ENCODE results near the gene ANKDD1B.

Gene ANKDD1B

DNA sequence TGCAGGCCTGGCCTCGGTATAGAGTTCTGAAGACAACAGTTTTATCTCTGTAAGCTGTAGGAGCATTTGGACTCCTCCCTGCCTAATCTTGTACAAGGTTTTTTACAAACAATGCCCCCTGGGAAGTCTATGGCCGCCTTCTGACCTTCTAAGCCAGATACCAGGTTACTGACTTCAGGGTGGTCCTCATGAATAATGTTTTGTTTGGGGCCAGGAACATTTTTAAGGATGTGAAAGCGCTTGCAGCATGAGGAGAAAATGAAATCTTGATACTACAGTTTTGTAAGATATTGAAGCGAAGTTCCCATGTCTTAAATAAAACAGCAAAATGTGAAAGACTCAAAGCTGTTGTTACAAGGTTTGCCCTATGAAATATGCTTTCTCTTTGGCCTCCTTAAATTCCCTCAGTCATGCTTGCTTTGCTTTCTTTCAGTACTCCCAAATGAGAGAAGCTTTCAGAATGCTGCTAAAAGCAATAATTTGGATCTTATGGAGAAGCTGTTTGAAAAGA lies 5.2 kb downstream of the ANKDD1B start:
- no peak for DNase-seq (ENCODE audit: low spot score)

GRCh38 chr5:75616971-75617621 lies 5.8 kb downstream of the ANKDD1B start:
- DNase-seq (ENCODE audit: low spot score) = no peak

- no peak for DNase-seq (ENCODE audit: low spot score)
These were observed 6.6 kb downstream of the ANKDD1B start for GRCh38 chr5:75617736-75618352.

GRCh38 chr5:75620184-75620959 lies 9.1 kb downstream of the ANKDD1B start:
- DNase-seq (ENCODE audit: low spot score) = no peak

DNA sequence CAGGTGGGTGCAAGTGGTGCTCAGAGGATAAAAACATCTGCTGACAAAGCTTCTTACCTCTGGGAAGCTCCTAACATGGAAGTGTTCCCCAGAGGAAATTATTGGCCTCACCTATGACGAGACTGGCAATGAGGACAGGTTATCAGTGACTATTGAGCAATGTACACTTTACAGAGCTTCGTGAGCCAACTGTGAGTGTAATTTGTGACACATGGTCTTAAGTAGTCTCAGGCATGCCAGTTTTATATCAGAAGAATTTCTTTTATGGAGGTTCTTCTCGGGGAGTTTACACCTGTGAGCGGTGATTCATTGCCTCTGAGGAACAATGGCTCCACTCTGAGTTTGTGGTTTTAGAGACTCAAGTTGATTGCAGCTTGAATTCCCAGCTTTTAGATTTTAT lies 11.3 kb downstream of the ANKDD1B start:
- DNase-seq (ENCODE audit: low spot score) = no peak

DNA sequence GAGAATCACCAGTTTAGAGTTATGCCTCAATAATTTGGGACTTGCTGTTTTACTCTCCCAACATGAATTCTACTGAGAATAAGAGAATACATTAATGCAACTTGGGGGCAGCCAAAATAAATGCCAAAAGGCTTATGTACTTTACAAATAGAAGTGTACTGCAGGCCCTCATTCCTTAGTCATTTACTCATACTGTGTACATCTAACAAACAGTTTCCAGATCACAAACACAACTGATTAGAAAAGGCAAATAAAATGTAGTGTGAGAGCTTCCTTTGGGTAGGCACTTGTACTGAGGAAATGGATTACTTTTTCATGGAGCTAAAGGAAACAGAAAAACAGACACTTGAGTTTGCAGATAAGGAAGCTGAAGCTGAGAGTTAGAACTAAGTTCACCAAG lies 12.6 kb downstream of the ANKDD1B start:
- no peak for DNase-seq (ENCODE audit: low spot score)

GRCh38 chr5:75626959-75627358 lies 15.7 kb downstream of the ANKDD1B start:
- DNase-seq (ENCODE audit: low spot score) = no peak

DNA sequence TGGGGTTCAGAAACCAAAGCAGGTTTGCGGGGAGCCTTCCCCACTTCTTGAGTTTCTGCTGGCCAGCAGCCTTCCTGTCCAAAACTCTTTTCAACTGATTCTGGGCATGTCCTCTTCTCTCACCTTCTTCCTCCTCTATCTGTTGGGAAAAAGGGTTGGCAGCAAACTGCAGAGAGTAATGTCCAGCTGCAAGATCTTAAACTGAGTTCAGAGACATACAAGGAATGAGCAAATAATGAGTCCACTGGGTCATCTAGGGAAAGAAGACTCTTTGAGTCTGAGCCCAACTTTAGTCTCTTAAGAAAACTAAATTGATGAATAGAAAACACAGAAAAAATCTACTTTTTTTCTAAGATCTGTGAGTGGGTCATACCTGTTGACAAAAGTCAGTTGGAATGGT lies 16.5 kb downstream of the ANKDD1B start:
- no peak for DNase-seq (ENCODE audit: low spot score)

GRCh38 chr5:75630875-75631274 lies 19.6 kb downstream of the ANKDD1B start:
- no peak for DNase-seq (ENCODE audit: low spot score)

- no peak for DNase-seq (ENCODE audit: low spot score)
These were observed 21.1 kb downstream of the ANKDD1B start for GRCh38 chr5:75632321-75632720.

- DNase-seq (ENCODE audit: low spot score) = no peak
These were observed 26.7 kb downstream of the ANKDD1B start for GRCh38 chr5:75637949-75638348.

GRCh38 chr5:75639535-75640311 lies 28.5 kb downstream of the ANKDD1B start:
- no peak for DNase-seq (ENCODE audit: low spot score)

DNA sequence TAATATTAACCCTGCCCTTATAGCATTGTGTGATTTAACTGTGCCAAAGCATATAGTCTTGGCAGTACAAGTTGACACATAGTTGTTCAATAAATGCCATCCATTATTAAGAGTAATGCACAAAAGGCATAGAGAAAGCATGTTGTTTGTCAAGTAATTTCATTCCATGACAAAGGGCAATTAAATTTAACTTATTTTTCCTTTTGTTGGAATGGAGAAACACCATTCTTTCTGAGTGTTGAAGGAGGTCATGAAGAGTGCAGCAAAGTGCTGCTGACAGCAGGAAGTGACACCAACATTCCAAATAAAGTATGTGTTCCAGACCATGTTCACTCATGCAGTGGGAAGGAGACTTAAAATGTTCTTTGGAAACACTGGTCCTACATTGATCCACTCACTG lies 29.1 kb downstream of the ANKDD1B start:
- DNase-seq (ENCODE audit: low spot score) = no peak

DNA sequence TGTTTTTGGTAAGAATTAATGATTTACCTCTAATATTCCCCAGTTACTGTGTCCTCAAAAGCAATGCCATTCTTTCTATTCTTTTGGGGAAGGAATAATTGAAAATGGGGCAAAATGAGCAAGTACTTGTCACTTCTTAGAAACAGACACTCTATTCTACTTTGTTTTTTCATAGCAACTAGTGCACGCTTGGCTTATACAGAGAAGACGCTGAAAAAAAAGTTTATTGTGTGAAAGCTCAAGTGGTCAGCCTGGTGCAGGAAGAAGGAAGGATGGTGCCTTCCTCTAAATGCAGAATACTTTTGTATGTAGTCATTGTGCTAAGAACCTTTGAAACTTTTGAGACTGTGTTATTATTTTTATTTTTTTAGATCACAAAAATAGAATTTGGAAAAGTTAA lies 29.6 kb downstream of the ANKDD1B start:
- DNase-seq (ENCODE audit: low spot score) = no peak

- peak; percentile 15 for DNase-seq (ENCODE audit: low spot score)
These were observed 37.5 kb downstream of the ANKDD1B start for GRCh38 chr5:75648712-75649111.

DNA sequence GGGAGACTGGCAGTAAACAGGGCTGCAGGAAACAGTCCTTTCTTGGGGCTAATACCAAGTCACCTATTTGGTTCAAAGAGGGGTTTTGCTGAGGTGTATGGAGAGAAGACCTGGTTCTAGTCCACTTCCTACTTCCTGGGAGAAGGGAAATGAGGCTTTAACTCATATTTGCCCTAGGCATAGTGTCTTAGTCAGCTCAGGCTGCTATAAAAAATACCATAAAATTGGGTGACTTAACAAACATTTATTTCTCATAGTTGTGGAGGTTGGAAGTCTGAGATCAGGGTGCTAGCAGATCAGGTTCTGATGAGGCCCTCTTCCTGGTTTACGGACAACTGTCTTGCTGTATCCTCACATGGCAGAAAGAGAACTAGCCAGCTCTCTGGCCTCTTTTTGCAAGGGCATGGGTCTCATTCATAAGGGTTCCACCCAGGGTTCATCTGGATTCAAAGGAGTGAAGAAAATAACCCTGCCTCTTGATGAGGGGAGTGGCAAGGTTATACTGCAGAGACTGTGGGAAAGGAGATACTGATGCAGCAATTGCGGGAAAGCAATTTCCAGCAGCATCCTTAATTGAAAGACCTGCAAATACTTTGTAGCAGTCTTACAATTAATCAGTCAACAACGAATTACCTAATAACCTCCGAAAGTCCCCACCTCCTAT lies 40.5 kb downstream of the ANKDD1B start:
- DNase-seq (ENCODE audit: low spot score) = no peak

DNA sequence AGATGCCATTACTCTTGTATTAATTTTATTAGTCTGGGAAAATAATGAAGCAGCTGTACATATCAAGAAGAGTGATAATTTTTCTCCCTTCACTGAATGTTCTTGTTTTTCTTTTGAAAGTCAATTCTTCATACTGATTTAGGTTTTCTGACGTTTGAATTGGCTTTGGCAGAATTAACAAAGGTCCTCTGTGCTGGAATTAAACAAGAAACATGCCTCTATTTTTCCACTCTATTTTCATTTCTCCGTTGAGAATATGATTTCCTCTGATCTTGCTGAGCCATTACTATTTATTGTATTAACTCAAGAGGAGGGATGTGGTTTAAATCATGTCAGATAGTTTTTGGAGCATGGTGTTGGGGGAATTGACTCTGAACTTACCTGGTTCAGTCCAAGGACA lies 42.3 kb downstream of the ANKDD1B start:
- no peak for DNase-seq (ENCODE audit: low spot score)

DNA sequence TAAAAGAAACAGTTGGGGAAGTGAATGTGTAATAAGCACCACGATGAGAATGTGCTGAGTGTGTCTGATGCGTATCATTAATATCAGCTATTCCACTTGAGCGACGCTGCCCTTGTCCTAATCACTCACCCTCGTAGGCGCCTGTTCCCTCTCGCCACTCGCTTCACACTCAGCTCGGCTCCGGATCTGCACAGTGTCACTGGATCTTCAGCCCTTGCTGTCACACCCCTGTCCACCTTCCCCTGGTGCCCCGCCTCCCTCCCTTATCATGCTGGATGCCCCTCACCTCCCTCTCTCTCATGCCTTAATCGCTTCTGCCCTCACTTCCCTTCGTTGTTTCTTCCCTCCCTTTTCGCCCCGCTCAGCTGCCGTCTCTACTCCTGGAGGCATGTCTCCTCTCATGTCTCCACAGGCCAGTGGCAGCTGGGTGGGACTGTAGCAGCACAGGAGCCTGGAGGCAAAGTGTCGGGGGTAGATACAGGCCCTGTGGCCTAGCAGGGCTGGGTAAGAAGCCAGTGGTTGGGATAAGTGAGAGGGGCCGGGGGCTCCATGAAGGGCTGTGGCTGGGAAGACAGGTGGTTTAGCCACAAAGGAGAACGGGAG lies 43.5 kb downstream of the ANKDD1B start:
- DNase-seq (ENCODE audit: low spot score) = no peak

DNA sequence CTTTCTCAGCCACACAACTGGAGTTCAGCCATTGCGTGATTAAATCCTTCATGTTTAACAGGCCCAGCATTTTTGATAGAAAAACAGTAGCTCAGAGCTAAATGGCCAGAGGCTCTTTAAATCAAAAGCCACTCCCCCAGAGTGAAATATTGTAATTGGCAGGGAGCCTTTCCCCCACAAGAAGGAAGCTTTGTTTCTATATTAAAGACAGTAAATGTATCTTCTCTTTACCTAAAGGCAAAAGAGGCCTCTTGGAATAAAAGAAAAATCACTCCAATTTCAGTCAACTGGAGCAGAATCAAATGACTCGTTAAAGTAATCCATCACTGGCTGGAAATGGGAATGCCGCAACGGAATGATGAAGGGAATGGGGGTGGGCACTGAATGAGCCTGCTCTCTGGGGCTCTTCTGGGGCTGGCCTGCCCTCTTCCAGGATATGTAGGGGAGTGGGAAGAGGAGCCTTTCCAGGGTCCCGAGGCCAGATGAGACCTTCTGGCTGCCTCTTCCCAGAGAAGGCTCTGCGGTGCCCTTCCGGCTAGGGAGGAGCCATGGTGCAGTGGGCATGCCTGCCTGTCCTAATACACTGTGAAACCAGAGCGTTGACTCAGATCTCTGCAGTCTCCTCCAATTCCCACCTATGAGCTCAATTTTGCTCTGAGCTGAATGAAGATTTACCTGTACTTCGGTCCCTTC lies 45.2 kb downstream of the ANKDD1B start:
- DNase-seq (ENCODE audit: low spot score) = no peak

- no peak for DNase-seq (ENCODE audit: low spot score)
These were observed 48.7 kb downstream of the ANKDD1B start for GRCh38 chr5:75659791-75660450.
